GM21526 (cell line): ENCODE measurements around the gene SECTM1.
"Not testable (repeated sequence)": the region's sequence is repeated elsewhere in the genome, so short reads cannot be mapped to it uniquely, and the experiment has no call there.

Source experiments
- ATAC-seq: cut with Tn5 transposase; IDR thresholded peaks from one replicate; pipeline ENCODE4 v1.9.1; 2021; ENCODE audit warnings: moderate library complexity; ENCODE audit not compliant: unreplicated experiment, low FRiP score

Gene SECTM1

GRCh38 chr17:82349287-82349701, 15.7 kb upstream of the SECTM1 start:
- ATAC-seq = no peak

- ATAC-seq = no peak
Measured at GRCh38 chr17:82348866-82349265, 15.3 kb upstream of the SECTM1 start.

GRCh38 chr17:82348434-82348833, 14.9 kb upstream of the SECTM1 start:
- ATAC-seq = no peak

GRCh38 chr17:82347994-82348393, 14.4 kb upstream of the SECTM1 start:
- ATAC-seq = not testable (repeated sequence)

GRCh38 chr17:82346342-82347300, 13.1 kb upstream of the SECTM1 start:
- no peak for ATAC-seq

GRCh38 chr17:82345151-82345976, 11.8 kb upstream of the SECTM1 start:
- ATAC-seq = no peak

GRCh38 chr17:82344175-82344907, 10.8 kb upstream of the SECTM1 start:
- ATAC-seq = no peak

GRCh38 chr17:82343560-82343959, 10.0 kb upstream of the SECTM1 start:
- no peak for ATAC-seq

- no peak for ATAC-seq
Measured at GRCh38 chr17:82342361-82343079, 9.0 kb upstream of the SECTM1 start.

GRCh38 chr17:82339634-82340580, 6.3 kb upstream of the SECTM1 start:
- no peak for ATAC-seq

GRCh38 chr17:82338858-82339633, 5.5 kb upstream of the SECTM1 start:
- ATAC-seq = no peak

GRCh38 chr17:82334622-82335394, 1.2 kb upstream of the SECTM1 start:
- ATAC-seq = no peak

GRCh38 chr17:82334204-82334621, 647 bp upstream of the SECTM1 start:
- no peak for ATAC-seq

- ATAC-seq = no peak
Measured at GRCh38 chr17:82332669-82333278, 792 bp downstream of the SECTM1 start.

- ATAC-seq = no peak
Measured at GRCh38 chr17:82331345-82331939, 2.1 kb downstream of the SECTM1 start.

GRCh38 chr17:82330322-82331239, 3.0 kb downstream of the SECTM1 start:
- no peak for ATAC-seq
